ENCODE measurements around the gene CYP4F8.
"Not testable (repeated sequence)": the region's sequence is repeated elsewhere in the genome, so short reads cannot be mapped to it uniquely, and the experiment has no call there.

CYP4F8 gene

DNA sequence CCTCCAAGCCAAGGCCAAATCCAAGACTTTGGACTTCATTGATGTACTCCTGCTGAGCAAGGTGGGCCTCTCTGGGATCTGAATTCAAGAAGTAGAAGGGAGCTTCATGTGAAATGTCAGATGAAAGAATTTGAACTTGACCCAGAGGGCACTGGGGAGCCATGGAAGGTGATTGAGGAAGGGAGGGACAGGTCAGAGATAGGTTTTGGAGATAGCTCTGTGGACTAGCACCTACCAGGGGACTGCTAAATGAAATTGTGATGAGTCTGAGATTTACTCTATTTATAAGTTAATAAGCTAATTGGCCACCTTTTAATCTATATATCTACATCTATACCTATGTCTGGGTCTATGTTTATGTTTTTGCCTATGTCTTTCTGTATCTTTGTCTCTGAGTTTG, 35.1 kb downstream of the CYP4F8 start:
- peaks cover 41% of the 10 kb centered on the region for H3K27me3 Mint-ChIP-seq
- not testable (repeated sequence) for H3K36me3 Mint-ChIP-seq, H3K27ac Mint-ChIP-seq, H3K9me3 Mint-ChIP-seq, H3K4me3 Mint-ChIP-seq, ATAC-seq, H3K4me1 Mint-ChIP-seq

DNA sequence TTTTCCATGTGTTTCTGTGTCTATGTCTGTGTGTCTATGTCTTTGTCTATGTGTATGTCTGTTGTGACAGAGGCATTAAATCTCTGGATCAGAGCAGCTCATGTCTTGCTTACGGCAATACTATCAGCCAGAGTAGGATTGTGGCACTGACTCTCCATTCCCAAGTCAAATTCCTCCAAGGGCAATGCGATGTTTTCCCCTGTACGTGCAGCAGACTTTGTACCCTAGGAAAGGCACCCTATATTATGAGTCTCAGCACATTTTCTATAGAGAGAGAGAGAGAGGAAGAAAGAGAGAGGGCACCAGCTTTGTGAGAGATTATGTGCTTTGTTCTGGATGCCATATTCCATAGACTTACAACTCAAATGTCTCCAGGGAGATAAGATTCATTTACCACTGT, 36.8 kb downstream of the CYP4F8 start:
- Mint-ChIP-seq H3K36me3 (no peaks in the 10 kb centered on the region), H3K27me3 (peaks cover 56% of the 10 kb centered on the region), H3K27ac (no peak overlapping the region), H3K4me3 (no peak overlapping the region), H3K9me3 (peaks cover 7% of the 10 kb centered on the region), H3K4me1 (no peaks in the 10 kb centered on the region)
- ATAC-seq, result no peak

DNA sequence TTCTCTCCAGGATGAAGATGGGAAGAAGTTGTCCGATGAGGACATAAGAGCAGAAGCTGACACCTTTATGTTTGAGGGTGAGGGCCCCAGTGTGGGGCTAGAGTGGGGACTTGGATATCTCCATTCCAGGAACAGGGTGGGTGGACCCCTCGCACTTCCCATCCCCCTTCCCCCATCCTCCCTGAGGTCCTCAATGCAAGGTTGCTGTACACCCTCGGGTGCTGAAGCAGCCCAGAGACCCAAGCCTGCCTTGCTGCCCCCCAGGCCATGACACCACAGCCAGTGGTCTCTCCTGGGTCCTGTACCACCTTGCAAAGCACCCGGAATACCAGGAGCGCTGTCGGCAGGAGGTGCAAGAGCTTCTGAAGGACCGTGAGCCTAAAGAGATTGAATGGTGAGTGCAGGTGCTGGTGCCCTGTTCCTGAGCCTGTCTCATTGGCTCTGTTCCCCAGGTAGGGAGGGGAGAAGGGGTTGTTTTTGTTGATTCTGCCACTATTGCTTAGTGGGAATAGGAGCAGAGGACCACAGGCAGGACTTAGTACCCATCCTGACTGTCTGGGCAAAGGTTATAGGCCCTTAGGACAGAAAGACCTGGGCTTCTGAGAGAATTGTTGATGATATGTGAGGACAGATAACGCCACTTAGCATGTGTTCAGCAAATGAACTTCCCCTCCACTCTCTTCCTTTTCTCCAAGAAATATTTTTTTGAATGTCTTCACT, 37.7 kb downstream of the CYP4F8 start:
- Mint-ChIP-seq H3K9me3 (peaks cover 7% of the 10 kb centered on the region), H3K36me3 (no peaks in the 10 kb centered on the region), H3K27ac (no peak overlapping the region), H3K27me3 (peaks cover 64% of the 10 kb centered on the region), H3K4me3 (no peak overlapping the region), H3K4me1 (no peaks in the 10 kb centered on the region)
- ATAC-seq, result no peak

DNA sequence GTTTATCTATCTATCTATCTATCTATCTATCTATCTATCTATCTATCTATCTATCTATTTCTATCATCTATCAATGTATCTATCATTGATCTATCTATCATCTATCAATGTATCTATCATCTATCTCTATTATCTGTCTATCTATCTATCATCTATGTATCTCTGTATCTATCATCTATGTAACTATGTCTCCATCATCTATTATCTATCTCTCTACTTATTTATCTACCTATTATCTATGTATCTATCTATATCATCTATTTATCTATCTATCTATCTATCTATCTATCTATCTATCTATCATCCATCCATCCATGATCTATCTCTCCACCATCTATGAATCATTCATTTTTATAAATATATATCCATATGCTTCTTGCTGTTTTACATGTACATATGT, 41.4 kb downstream of the CYP4F8 start:
- Mint-ChIP-seq H3K4me3 (no peak overlapping the region), H3K4me1 (no peaks in the 10 kb centered on the region), H3K27me3 (peaks cover 62% of the 10 kb centered on the region), H3K36me3 (no peaks in the 10 kb centered on the region), H3K9me3 (no peaks in the 10 kb centered on the region), H3K27ac (no peak overlapping the region)
- ATAC-seq, result no peak

DNA sequence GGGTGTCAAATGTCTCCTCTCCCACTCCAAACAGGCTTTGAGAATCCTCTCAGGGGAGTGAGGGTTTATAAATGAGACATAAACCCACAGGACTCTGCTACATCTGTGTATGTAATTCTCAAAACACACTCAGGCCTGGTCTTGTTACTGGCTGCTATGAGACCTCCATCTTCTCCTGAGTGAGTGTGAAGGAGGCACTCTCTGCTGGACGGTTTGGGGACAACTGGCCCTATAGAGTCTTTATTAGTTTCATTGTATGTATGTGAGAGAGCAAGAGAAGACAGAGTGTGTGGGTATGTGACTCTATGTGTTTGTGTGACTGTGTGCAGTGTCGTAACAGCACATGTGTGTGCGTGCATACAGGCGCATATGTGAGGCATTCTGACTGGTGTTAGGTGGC, 48.2 kb downstream of the CYP4F8 start:
- no peak overlapping the region for H3K4me3 Mint-ChIP-seq
- no peak for ATAC-seq
- no peaks in the 10 kb centered on the region for H3K4me1 Mint-ChIP-seq
- peaks cover 26% of the 10 kb centered on the region for H3K27me3 Mint-ChIP-seq
- no peaks in the 10 kb centered on the region for H3K9me3 Mint-ChIP-seq
- H3K27ac Mint-ChIP-seq, result no peak overlapping the region
- no peaks in the 10 kb centered on the region for H3K36me3 Mint-ChIP-seq

DNA sequence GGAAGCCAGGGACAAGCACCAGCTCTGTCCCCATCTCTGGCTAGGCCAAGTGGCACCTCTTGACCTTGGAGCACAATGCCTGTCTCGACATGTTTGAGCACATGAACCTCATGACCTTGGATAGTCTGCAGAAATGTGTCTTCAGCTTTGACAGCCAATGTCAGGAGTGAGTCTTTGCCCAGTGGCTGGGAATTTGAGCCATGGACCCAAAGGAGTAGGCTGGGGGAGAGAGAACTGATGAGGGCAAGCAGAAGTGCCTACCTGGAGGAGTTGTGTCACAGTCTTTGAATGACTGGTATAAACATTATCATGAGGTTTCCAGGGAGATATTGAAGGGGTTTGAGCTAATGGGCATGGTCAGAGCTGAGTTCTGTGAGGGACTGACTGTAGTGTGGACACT, 51.2 kb downstream of the CYP4F8 start:
- no peak overlapping the region for H3K27ac Mint-ChIP-seq
- H3K4me3 Mint-ChIP-seq, result no peak overlapping the region
- no peaks in the 10 kb centered on the region for H3K36me3 Mint-ChIP-seq
- no peak for ATAC-seq
- H3K9me3 Mint-ChIP-seq, result no peaks in the 10 kb centered on the region
- no peaks in the 10 kb centered on the region for H3K4me1 Mint-ChIP-seq
- peaks cover 20% of the 10 kb centered on the region for H3K27me3 Mint-ChIP-seq

DNA sequence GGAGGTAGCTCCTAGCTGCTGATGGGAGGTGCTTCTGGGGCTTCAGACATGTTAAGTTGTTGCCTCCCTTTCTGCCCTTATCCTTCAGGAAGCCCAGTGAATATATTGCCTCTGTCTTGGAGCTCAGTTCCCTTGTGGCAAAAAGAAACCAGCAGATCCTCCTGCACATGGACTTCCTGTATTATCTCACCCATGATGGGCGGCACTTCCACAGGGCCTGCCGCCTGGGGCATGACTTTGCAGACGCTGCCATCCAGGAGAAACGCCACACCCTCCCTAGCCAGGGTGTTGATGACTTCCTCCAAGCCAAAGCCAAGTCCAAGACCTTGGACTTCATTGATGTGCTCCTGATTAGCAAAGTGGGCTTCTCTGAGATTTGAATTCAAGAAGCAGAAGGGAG, 51.9 kb downstream of the CYP4F8 start:
- no peaks in the 10 kb centered on the region for H3K9me3 Mint-ChIP-seq
- H3K27ac Mint-ChIP-seq, result no peak overlapping the region
- H3K4me3 Mint-ChIP-seq, result no peak overlapping the region
- peaks cover 20% of the 10 kb centered on the region for H3K27me3 Mint-ChIP-seq
- H3K36me3 Mint-ChIP-seq, result no peaks in the 10 kb centered on the region
- no peaks in the 10 kb centered on the region for H3K4me1 Mint-ChIP-seq
- ATAC-seq, result no peak

DNA sequence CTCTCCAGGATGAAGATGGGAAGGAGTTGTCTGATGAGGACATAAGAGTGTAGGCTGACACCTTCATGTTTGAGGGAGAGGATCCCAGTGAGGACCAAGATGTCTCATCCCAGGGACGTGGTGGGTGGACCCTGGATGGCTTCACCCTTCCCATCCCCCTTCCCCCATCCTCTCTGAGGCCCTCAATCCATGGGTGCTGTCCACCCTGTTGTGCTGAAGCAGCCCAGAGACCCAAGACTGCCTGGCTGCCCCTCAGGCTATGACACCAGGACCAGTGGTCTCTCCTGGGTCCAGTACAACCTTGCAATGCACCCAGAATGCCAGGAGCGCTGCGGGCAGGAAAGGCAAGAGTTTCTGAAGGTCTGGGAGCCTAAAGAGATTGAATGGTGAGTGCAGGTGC, 54.4 kb downstream of the CYP4F8 start:
- no peak for ATAC-seq
- no peak overlapping the region for H3K4me3 Mint-ChIP-seq
- no peaks in the 10 kb centered on the region for H3K36me3 Mint-ChIP-seq
- H3K27me3 Mint-ChIP-seq, result no peaks in the 10 kb centered on the region
- H3K4me1 Mint-ChIP-seq, result no peaks in the 10 kb centered on the region
- no peak overlapping the region for H3K27ac Mint-ChIP-seq
- H3K9me3 Mint-ChIP-seq, result peaks cover 2% of the 10 kb centered on the region

DNA sequence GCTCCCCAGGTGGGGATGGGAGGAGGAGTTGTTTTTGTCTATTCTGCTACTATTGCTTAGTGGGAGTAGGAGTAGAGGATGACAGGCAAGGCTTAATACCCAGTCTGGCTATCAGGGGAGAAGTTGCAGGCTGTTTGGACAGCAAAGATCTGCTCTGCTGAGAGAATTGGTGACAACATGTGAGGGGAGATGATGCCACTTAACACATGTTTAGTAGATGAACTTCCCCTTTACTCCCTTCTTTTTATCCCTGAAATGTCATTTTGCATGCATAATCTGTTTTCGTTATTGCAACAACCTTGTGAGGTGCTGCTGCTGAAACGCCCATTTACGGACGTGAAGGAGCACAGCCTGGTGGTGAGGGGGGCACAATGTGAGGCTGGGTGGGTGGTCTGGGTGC, 54.9 kb downstream of the CYP4F8 start:
- H3K4me1 Mint-ChIP-seq, result no peaks in the 10 kb centered on the region
- no peaks in the 10 kb centered on the region for H3K36me3 Mint-ChIP-seq
- ATAC-seq, result no peak
- H3K9me3 Mint-ChIP-seq, result peaks cover 5% of the 10 kb centered on the region
- H3K4me3 Mint-ChIP-seq, result no peak overlapping the region
- no peaks in the 10 kb centered on the region for H3K27me3 Mint-ChIP-seq
- H3K27ac Mint-ChIP-seq, result no peak overlapping the region

DNA sequence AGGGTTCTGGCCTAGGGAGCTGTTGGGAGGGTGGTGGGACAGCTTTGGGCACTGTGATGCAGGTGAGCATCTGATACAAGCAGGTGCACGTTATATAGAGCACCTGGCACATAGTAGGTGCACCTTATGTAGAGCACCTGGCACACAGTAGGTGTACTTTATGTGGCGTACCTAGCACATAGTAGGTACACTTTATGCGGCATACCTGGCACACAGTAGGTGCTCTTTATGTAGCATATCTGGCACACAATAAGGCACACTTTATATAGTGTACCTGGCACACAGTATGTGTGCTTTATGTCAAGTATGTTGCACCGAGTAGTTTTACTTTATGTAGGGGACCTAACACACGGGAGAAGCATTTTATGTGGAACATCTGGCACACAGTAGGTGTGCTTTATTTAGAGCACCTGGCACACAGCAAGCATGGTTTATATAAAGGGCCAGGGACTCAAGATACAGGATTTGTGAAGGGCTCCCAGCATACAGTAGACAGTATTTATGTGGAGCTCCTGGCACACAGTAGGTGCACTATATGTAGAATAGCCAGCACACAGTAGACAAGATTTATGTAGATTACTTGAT, 56.3 kb downstream of the CYP4F8 start:
- peaks cover 5% of the 10 kb centered on the region for H3K9me3 Mint-ChIP-seq
- no peak overlapping the region for H3K27ac Mint-ChIP-seq
- H3K4me1 Mint-ChIP-seq, result no peaks in the 10 kb centered on the region
- H3K4me3 Mint-ChIP-seq, result no peak overlapping the region
- no peaks in the 10 kb centered on the region for H3K36me3 Mint-ChIP-seq
- H3K27me3 Mint-ChIP-seq, result no peaks in the 10 kb centered on the region
- no peak for ATAC-seq

DNA sequence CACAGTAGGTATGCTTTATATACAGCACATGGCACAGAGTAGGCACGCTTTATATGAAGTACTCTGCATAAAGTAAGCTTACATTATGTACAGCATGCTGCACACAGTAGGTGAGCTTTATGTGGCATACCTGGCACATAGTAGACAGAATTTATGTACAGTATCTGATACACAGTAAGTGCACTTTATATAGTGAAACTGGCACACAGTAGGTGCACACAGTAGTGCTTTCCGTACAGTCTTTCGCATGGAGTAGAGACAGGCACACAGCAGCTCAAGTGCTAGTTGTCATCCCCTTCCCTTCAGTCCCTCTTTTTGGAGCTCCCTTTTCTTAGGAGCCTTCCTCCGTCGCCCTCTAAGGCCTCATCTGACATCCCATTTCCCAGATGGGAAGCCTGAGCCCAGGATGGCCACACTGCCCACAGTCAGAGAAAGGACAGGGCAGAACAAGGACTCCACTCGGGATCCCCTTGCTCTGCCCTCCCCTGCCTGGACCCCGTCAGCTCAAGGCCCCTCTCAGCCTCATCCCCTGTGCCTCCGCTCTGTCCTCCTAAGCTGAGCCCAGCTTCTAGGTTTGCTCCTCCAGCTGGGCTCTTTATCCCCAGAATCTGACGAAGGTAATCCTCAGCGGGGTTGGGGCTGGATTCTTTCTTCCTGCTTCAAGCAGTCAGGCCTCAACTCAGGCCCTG, 57.0 kb downstream of the CYP4F8 start:
- Mint-ChIP-seq H3K27ac (no peak overlapping the region), H3K9me3 (peaks cover 9% of the 10 kb centered on the region)
- no peak for ATAC-seq

DNA sequence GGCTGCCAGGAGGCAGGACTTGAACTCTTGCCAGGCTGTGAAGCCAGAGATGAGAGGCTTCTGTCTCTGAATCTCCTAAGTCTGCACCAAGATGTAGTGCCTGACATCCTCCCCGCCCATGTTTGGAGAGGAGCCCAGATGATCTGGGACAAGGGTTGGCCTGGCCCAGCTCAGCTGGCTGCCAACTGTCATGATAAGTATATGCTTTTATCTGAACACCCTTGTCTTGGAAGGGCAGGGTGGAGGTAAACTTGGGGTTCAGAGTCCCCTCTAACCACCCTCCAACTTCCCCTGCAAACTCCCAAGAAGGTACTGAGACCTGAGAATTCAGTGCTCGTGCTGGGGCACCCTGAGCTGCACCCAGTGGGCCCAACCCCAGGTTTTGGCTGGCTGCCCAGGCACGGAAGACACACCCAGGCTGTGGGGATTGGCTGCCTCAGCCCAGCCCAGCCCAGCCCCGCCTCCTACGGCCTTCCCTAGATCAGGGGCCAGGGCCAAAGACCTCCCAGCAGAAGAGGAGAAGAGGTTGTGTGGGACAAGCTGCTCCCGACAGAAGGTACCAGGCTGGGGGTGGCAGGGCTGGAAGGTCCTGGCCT, 57.7 kb downstream of the CYP4F8 start, which contains the start of gene CYP4F12:
Gene CYP4F12, plus strand, starts transcription at position 508 of the 596 bp plus-strand sequence. CDS start 443 bp downstream, outside the sequence.
- no peak within 1 kb of the TSS for H3K4me3 Mint-ChIP-seq
- no peak within 1 kb of the TSS for H3K27ac Mint-ChIP-seq

More for the DNA sequence above, 57.0 kb downstream of the CYP4F8 start:
- no peak overlapping the region for H3K4me3 Mint-ChIP-seq
- no peaks in the 10 kb centered on the region for H3K36me3 Mint-ChIP-seq
- H3K4me1 Mint-ChIP-seq, result no peaks in the 10 kb centered on the region
- no peaks in the 10 kb centered on the region for H3K27me3 Mint-ChIP-seq

DNA sequence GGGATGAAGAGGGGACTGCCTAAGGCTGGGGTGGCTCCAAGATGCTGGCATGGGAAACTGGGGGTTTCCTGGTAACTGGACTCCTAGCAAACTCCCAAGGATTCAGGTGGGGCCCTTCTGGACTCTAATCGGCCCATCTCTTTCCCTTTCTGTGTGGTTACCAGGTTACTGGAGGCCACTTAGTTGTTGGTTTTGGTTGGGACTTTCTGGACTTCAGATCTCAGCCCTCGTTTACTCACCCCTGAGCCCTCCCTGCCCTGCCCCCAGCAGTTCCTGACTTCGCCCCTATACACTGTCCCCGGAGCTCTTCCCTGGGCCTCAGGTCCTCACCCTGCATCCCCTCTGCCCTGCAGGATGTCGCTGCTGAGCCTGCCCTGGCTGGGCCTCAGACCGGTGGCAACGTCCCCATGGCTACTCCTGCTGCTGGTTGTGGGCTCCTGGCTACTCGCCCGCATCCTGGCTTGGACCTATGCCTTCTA, 58.2 kb downstream of the CYP4F8 start:
- Mint-ChIP-seq H3K27me3 (peaks cover 12% of the 10 kb centered on the region), H3K4me1 (no peaks in the 10 kb centered on the region), H3K36me3 (no peaks in the 10 kb centered on the region), H3K9me3 (peaks cover 16% of the 10 kb centered on the region), H3K27ac (no peak overlapping the region), H3K4me3 (no peak overlapping the region)
- peak; percentile 54 for ATAC-seq

More for the DNA sequence above, 57.7 kb downstream of the CYP4F8 start, which contains the start of gene CYP4F12:
- Mint-ChIP-seq H3K9me3 (peaks cover 13% of the 10 kb centered on the region), H3K4me1 (no peaks in the 10 kb centered on the region), H3K27me3 (peaks cover 6% of the 10 kb centered on the region), H3K36me3 (no peaks in the 10 kb centered on the region)
- peak; percentile 45 for ATAC-seq

DNA sequence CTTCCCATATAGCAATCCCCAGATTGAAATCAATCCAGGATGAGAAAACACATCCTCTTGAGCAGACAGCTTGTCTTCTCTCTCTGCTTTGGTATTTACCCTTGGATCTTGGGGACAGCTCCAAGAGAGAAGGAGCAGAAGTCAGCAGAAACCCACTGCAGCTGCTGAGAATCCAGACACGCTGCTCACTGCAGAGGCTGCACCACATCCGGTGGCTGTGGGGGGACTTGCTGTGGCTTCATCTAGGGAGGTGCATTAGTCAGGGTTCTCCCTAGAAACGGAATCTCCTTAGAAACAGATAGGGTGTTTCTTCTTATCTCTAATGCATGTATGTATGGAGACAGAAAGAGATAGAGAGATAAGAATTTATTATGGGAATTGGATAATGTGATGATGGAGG, 60.5 kb downstream of the CYP4F8 start:
- Mint-ChIP-seq H3K27ac (no peak overlapping the region), H3K4me1 (no peaks in the 10 kb centered on the region), H3K9me3 (peaks cover 16% of the 10 kb centered on the region), H3K36me3 (no peaks in the 10 kb centered on the region), H3K4me3 (no peak overlapping the region), H3K27me3 (peaks cover 16% of the 10 kb centered on the region)
- no peak for ATAC-seq

DNA sequence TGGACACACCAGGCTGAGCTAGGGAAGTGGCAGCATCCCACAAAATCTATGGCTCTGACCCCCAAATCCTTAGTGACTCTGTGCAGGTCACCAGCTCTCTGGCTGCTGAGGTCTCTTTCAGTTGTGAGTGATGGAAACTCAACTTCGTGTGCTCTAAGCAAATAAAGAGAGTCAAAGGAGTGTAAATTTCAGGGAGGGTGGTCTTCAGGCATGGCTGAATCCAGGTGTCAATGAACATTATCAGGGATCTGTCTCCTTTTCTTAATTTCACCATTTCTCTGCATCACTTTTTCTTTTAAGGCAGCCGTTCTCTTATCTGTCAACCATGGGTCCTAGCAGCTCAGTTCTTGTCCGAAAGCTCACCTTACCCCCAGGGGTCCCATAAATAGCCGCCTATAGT, 64.1 kb downstream of the CYP4F8 start:
- Mint-ChIP-seq H3K9me3 (peaks cover 16% of the 10 kb centered on the region), H3K4me1 (no peaks in the 10 kb centered on the region), H3K27ac (no peak overlapping the region), H3K27me3 (peaks cover 33% of the 10 kb centered on the region), H3K4me3 (no peak overlapping the region), H3K36me3 (no peaks in the 10 kb centered on the region)
- no peak for ATAC-seq

Data from stimulated activated memory B cell treated with anti-CD40 and anti-IgM and Interleukin-4, amounts not matched to agents 10 μg/mL and 1 μg/mL and 100 μg/mL, for 72 hours (primary cell).